ENCODE results near the gene GIGYF2.

DNA sequence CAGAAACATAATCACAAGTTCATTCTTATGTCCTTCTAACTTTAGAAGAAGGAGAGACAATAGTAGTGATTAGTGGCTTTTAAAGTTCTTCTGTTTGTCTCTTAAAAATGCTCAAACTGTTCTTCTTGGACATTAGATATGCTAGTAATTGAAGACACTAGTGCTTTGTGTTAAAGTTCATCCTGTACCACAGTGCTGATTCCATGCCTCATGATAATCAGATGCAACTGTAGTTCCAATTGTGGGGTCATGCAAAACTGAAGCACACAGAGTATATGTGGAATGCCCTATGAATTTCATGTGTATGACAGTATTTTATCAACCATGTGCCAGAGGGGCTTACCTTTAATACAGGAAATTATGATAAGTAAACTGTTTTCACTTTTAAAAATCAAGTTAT, 90.7 kb downstream of the GIGYF2 start:
- TF ChIP-seq, protein P1, sequence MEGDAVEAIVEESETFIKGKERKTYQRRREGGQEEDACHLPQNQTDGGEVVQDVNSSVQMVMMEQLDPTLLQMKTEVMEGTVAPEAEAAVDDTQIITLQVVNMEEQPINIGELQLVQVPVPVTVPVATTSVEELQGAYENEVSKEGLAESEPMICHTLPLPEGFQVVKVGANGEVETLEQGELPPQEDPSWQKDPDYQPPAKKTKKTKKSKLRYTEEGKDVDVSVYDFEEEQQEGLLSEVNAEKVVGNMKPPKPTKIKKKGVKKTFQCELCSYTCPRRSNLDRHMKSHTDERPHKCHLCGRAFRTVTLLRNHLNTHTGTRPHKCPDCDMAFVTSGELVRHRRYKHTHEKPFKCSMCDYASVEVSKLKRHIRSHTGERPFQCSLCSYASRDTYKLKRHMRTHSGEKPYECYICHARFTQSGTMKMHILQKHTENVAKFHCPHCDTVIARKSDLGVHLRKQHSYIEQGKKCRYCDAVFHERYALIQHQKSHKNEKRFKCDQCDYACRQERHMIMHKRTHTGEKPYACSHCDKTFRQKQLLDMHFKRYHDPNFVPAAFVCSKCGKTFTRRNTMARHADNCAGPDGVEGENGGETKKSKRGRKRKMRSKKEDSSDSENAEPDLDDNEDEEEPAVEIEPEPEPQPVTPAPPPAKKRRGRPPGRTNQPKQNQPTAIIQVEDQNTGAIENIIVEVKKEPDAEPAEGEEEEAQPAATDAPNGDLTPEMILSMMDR (optimal IDR thresholded peaks at IDR 0.05 in 1 of 3, IDR thresholded peaks at IDR 0.05 in 1 of 3, conservative IDR thresholded peaks at IDR 0.05 in 1 of 3; ENCODE audit: extremely low read depth in 1 of 3, insufficient read depth in 2 of 3, low read length in 3 of 3): no peak
- no peak for TF ChIP-seq EZH2 (IDR thresholded peaks at IDR 0.05; ENCODE audit: low read length)
